Naive B cell (primary cell): ENCODE data around the gene LMLN. TPM values are rescaled to one million over a fixed set of nuclear protein-coding genes. Genes with fewer than 3 reads are reported as not detected.
"Not testable (repeated sequence)": the region's sequence is repeated elsewhere in the genome, so short reads cannot be mapped to it uniquely, and the experiment has no call there.

Experiments used
- ATAC-seq, 2 donors: fragments of 150-1000 bp; cut with Tn5 transposase; 2 replicates each; pipeline ENCODE4 v1.10.0; 2021; ENCODE audit warnings: low read depth in 2 of 2, mild to moderate bottlenecking in 2 of 2, moderate library complexity in 2 of 2
- DNase-seq: peaks from one replicate; pipeline ENCODE4 v3.0.0; 2022
- H3K27ac Mint-ChIP-seq, 6 donors: one replicate each; pipeline ENCODE4 v1.8.0; 2020 to 2022; ENCODE audit warnings: mild to moderate bottlenecking in 6 of 6, mixed read lengths in 6 of 6, moderate library complexity in 5 of 6, inconsistent platforms in 2 of 6
- H3K27me3 Mint-ChIP-seq, 3 donors: one replicate each; pipeline ENCODE4 v1.8.0; 2021 to 2022; ENCODE audit warnings: mixed read lengths in 3 of 3, mild to moderate bottlenecking in 1 of 3
- H3K36me3 Mint-ChIP-seq, 2 donors: one replicate each; pipeline ENCODE4 v1.8.0; 2020 to 2022; ENCODE audit warnings: mixed read lengths in 2 of 2, inconsistent platforms in 1 of 2, mild to moderate bottlenecking in 1 of 2
- H3K4me1 Mint-ChIP-seq, 3 donors: one replicate each; pipeline ENCODE4 v1.8.0; 2020 to 2022; ENCODE audit warnings: mixed read lengths in 3 of 3, inconsistent platforms in 1 of 3, mild to moderate bottlenecking in 1 of 3, moderate library complexity in 1 of 3
- H3K4me3 Mint-ChIP-seq, 8 donors: one replicate each; pipeline ENCODE4 v1.8.0; 2020 to 2022; ENCODE audit warnings: mild to moderate bottlenecking in 8 of 8, mixed read lengths in 8 of 8, moderate library complexity in 8 of 8, inconsistent platforms in 2 of 8
- H3K9me3 Mint-ChIP-seq, 7 donors: one replicate each; pipeline ENCODE4 v1.8.0; 2020 to 2022; ENCODE audit warnings: mixed read lengths in 7 of 7, mild to moderate bottlenecking in 5 of 7, inconsistent platforms in 2 of 7, moderate library complexity in 1 of 7
- polyA plus RNA-seq, 6 donors: library from polyadenylated mRNA; unstranded; fragments of 300-500 nt; fragmentation: Illumina TruSeq; gene quantifications; one replicate each; pipeline ENCODE4 v1.2.3, GENCODE V29; 2021; ENCODE audit warnings: low read depth in 6 of 6

Gene LMLN
- polyA plus RNA-seq, 6 donors from 2014 or later = 0.58 to 2.0 (median 0.97) TPM; not detected in 1

- no peak for DNase-seq
- ATAC-seq = no peak
- Mint-ChIP-seq H3K4me3 (peak overlapping the region; percentile 87 to 94 (median 92)), H3K27ac (peak overlapping the region; percentile 27 to 97 (median 91)), H3K4me1 (peaks cover 24 to 31% (median 31%) of the 10 kb centered on the region in 3 donors), H3K27me3 (no peaks in the 10 kb centered on the region), H3K36me3 (no peaks in the 10 kb centered on the region), H3K9me3 (no peaks in the 10 kb centered on the region)
These were observed 921 bp downstream of the LMLN start for GRCh38 chr3:197960694-197961581.

GRCh38 chr3:197961582-197961945 is 1.5 kb downstream of the LMLN start:
- peaks cover 24 to 31% (median 31%) of the 10 kb centered on the region in 3 donors for H3K4me1 Mint-ChIP-seq
- peak overlapping the region in 4 of 8 donors; percentile 49 to 87 (median 78) for H3K4me3 Mint-ChIP-seq
- no peaks in the 10 kb centered on the region for H3K36me3 Mint-ChIP-seq
- H3K27me3 Mint-ChIP-seq = no peaks in the 10 kb centered on the region
- ATAC-seq (no peak), DNase-seq (no peak)
- peaks cover 0 to 2% (median 0%) of the 10 kb centered on the region in 7 donors for H3K9me3 Mint-ChIP-seq
- H3K27ac Mint-ChIP-seq = peak overlapping the region in 1 of 6 donors; percentile 44

- Mint-ChIP-seq H3K27ac (peak overlapping the region in 1 of 6 donors; percentile 47), H3K4me1 (peaks cover 21 to 26% (median 26%) of the 10 kb centered on the region in 3 donors), H3K36me3 (peaks cover 0 to 13% of the 10 kb centered on the region in 2 donors), H3K27me3 (no peaks in the 10 kb centered on the region), H3K9me3 (peaks cover 3 to 12% (median 9%) of the 10 kb centered on the region in 7 donors), H3K4me3 (peak overlapping the region in 3 of 8 donors; percentile 39 to 44 (median 42))
- ATAC-seq (no peak), DNase-seq (no peak)
These were observed 3.1 kb downstream of the LMLN start for GRCh38 chr3:197963019-197963637.

GRCh38 chr3:197967337-197967989 is 7.4 kb downstream of the LMLN start:
- H3K36me3 Mint-ChIP-seq = peaks cover 7 to 18% of the 10 kb centered on the region in 2 donors
- not testable (repeated sequence) for H3K4me3 Mint-ChIP-seq, H3K27me3 Mint-ChIP-seq, DNase-seq, ATAC-seq, H3K27ac Mint-ChIP-seq, H3K4me1 Mint-ChIP-seq
- peaks cover 4 to 28% (median 12%) of the 10 kb centered on the region in 7 donors for H3K9me3 Mint-ChIP-seq

GRCh38 chr3:197970588-197970987 is 10.6 kb downstream of the LMLN start:
- peaks cover 4 to 8% (median 6%) of the 10 kb centered on the region in 3 donors for H3K27me3 Mint-ChIP-seq
- H3K4me3 Mint-ChIP-seq = no peak overlapping the region
- ATAC-seq (no peak), DNase-seq (no peak)
- no peaks in the 10 kb centered on the region for H3K4me1 Mint-ChIP-seq
- peaks cover 4 to 33% (median 15%) of the 10 kb centered on the region in 7 donors for H3K9me3 Mint-ChIP-seq
- no peak overlapping the region for H3K27ac Mint-ChIP-seq
- H3K36me3 Mint-ChIP-seq = peaks cover 9 to 24% of the 10 kb centered on the region in 2 donors

- H3K4me1 Mint-ChIP-seq = no peaks in the 10 kb centered on the region
- H3K27me3 Mint-ChIP-seq = peaks cover 4 to 8% (median 6%) of the 10 kb centered on the region in 3 donors
- ATAC-seq (no peak), DNase-seq (no peak)
- peaks cover 9 to 11% of the 10 kb centered on the region in 2 donors for H3K36me3 Mint-ChIP-seq
- H3K27ac Mint-ChIP-seq = no peak overlapping the region
- H3K9me3 Mint-ChIP-seq = peaks cover 0 to 17% (median 6%) of the 10 kb centered on the region in 7 donors
- no peak overlapping the region for H3K4me3 Mint-ChIP-seq
These were observed 14.0 kb downstream of the LMLN start for GRCh38 chr3:197974016-197974415.

- H3K4me3 Mint-ChIP-seq = no peak overlapping the region
- no peaks in the 10 kb centered on the region for H3K4me1 Mint-ChIP-seq
- no peak overlapping the region for H3K27ac Mint-ChIP-seq
- peaks cover 4 to 8% (median 6%) of the 10 kb centered on the region in 3 donors for H3K27me3 Mint-ChIP-seq
- H3K9me3 Mint-ChIP-seq = peaks cover 0 to 17% (median 6%) of the 10 kb centered on the region in 7 donors
- DNase-seq (no peak), ATAC-seq (no peak)
- H3K36me3 Mint-ChIP-seq = peaks cover 9 to 11% of the 10 kb centered on the region in 2 donors
These were observed 15.3 kb downstream of the LMLN start for GRCh38 chr3:197975311-197975710.

- H3K9me3 Mint-ChIP-seq = no peaks in the 10 kb centered on the region
- H3K4me1 Mint-ChIP-seq = peaks cover 5 to 8% (median 6%) of the 10 kb centered on the region in 3 donors
- H3K27me3 Mint-ChIP-seq = no peaks in the 10 kb centered on the region
- H3K36me3 Mint-ChIP-seq = no peaks in the 10 kb centered on the region
- H3K4me3 Mint-ChIP-seq = no peak overlapping the region
- no peak for ATAC-seq
- H3K27ac Mint-ChIP-seq = peak overlapping the region in 2 of 6 donors; percentile 71 to 86
- no peak for DNase-seq
These were observed 23.1 kb downstream of the LMLN start for GRCh38 chr3:197983076-197983475.

- ATAC-seq (no peak), DNase-seq (no peak)
- no peak overlapping the region for H3K4me3 Mint-ChIP-seq
- peaks cover 8 to 10% of the 10 kb centered on the region in 2 donors for H3K36me3 Mint-ChIP-seq
- no peak overlapping the region for H3K27ac Mint-ChIP-seq
- no peaks in the 10 kb centered on the region for H3K27me3 Mint-ChIP-seq
- no peaks in the 10 kb centered on the region for H3K4me1 Mint-ChIP-seq
- no peaks in the 10 kb centered on the region for H3K9me3 Mint-ChIP-seq
These were observed 29.6 kb downstream of the LMLN start for GRCh38 chr3:197989651-197990050.

- no peak for DNase-seq
- ATAC-seq = no peak
- Mint-ChIP-seq H3K4me3 (no peak overlapping the region), H3K9me3 (peaks cover 0 to 3% (median 0%) of the 10 kb centered on the region in 7 donors), H3K36me3 (peaks cover 8 to 21% of the 10 kb centered on the region in 2 donors), H3K27me3 (no peaks in the 10 kb centered on the region), H3K27ac (no peak overlapping the region), H3K4me1 (peaks cover 4 to 8% (median 6%) of the 10 kb centered on the region in 3 donors)
These were observed 34.7 kb downstream of the LMLN start for GRCh38 chr3:197994736-197995135.

GRCh38 chr3:197996855-197997254 is 36.8 kb downstream of the LMLN start:
- ATAC-seq (no peak), DNase-seq (no peak)
- H3K4me1 Mint-ChIP-seq = peaks cover 4 to 8% (median 6%) of the 10 kb centered on the region in 3 donors
- no peaks in the 10 kb centered on the region for H3K27me3 Mint-ChIP-seq
- no peak overlapping the region for H3K4me3 Mint-ChIP-seq
- peaks cover 8 to 16% of the 10 kb centered on the region in 2 donors for H3K36me3 Mint-ChIP-seq
- peaks cover 0 to 3% (median 0%) of the 10 kb centered on the region in 7 donors for H3K9me3 Mint-ChIP-seq
- peak overlapping the region in 1 of 6 donors; percentile 53 for H3K27ac Mint-ChIP-seq

GRCh38 chr3:197997936-197998335 is 37.9 kb downstream of the LMLN start:
- H3K36me3 Mint-ChIP-seq = peaks cover 0 to 11% of the 10 kb centered on the region in 2 donors
- H3K4me3 Mint-ChIP-seq = no peak overlapping the region

GRCh38 chr3:198017090-198017489 is 57.1 kb downstream of the LMLN start:
- Mint-ChIP-seq H3K27me3 (no peaks in the 10 kb centered on the region), H3K27ac (no peak overlapping the region), H3K9me3 (peaks cover 0 to 3% (median 1%) of the 10 kb centered on the region in 7 donors), H3K4me1 (no peaks in the 10 kb centered on the region), H3K36me3 (no peaks in the 10 kb centered on the region), H3K4me3 (no peak overlapping the region)
- DNase-seq (no peak), ATAC-seq (no peak)

More at GRCh38 chr3:197997936-197998335, 37.9 kb downstream of the LMLN start:
- DNase-seq = no peak
- H3K4me1 Mint-ChIP-seq = peaks cover 4 to 8% (median 6%) of the 10 kb centered on the region in 3 donors
- H3K9me3 Mint-ChIP-seq = peaks cover 0 to 3% (median 0%) of the 10 kb centered on the region in 7 donors
- no peaks in the 10 kb centered on the region for H3K27me3 Mint-ChIP-seq
- no peak for ATAC-seq
- peak overlapping the region in 1 of 6 donors; percentile 66 for H3K27ac Mint-ChIP-seq
